Stimulated activated CD4-positive, alpha-beta T cell treated with anti-CD3 and anti-CD28 coated beads, Interleukin-2, amount 100 ng/mL, for 48 hours (primary cell): ENCODE results near the gene IFIT2.
"Not testable (repeated sequence)": the region's sequence is repeated elsewhere in the genome, so short reads cannot be mapped to it uniquely, and the experiment has no call there.

Source experiments
- DNase-seq, 2 donors: peaks; one replicate each; pipeline ENCODE4 v3.0.0-alpha.2; 2020

The IFIT2 gene

GRCh38 chr10:89309156-89310055, 7.6 kb downstream of the IFIT2 start:
- no peak for DNase-seq

- no peak for DNase-seq
Measured at GRCh38 chr10:89310056-89310893, 8.4 kb downstream of the IFIT2 start.

- no peak for DNase-seq
Measured at GRCh38 chr10:89312973-89313372, 11.1 kb downstream of the IFIT2 start.

GRCh38 chr10:89314676-89315075, 12.8 kb downstream of the IFIT2 start:
- no peak for DNase-seq

GRCh38 chr10:89318047-89318446, 16.2 kb downstream of the IFIT2 start:
- DNase-seq = not testable (repeated sequence)

GRCh38 chr10:89325081-89325480, 23.2 kb downstream of the IFIT2 start:
- not testable (repeated sequence) for DNase-seq

- not testable (repeated sequence) for DNase-seq
Measured at GRCh38 chr10:89325856-89326255, 24.0 kb downstream of the IFIT2 start.

GRCh38 chr10:89327803-89328441, 26.1 kb downstream of the IFIT2 start, which contains the start of gene IFIT3:
Gene IFIT3 (plus strand): TSS chr10:89327997. CDS start chr10:89328074, 77 bp downstream.
- DNase-seq = no peak

- no peak for DNase-seq
Measured at GRCh38 chr10:89329151-89329550, 27.3 kb downstream of the IFIT2 start.

- DNase-seq = not testable (repeated sequence)
Measured at GRCh38 chr10:89330014-89330413, 28.2 kb downstream of the IFIT2 start.

GRCh38 chr10:89330537-89331212, 28.8 kb downstream of the IFIT2 start:
- no peak for DNase-seq

- DNase-seq = not testable (repeated sequence)
Measured at GRCh38 chr10:89331487-89332122, 29.8 kb downstream of the IFIT2 start.

- DNase-seq = peak in 1 of 2 donors; percentile 1
Measured at GRCh38 chr10:89332123-89332633, 30.3 kb downstream of the IFIT2 start.

- no peak for DNase-seq
Measured at GRCh38 chr10:89335226-89335625, 33.4 kb downstream of the IFIT2 start.

GRCh38 chr10:89336241-89336640, 34.4 kb downstream of the IFIT2 start:
- DNase-seq = no peak

- DNase-seq = peak in 1 of 2 donors; percentile 15
Measured at GRCh38 chr10:89337484-89337883, 35.6 kb downstream of the IFIT2 start.

- no peak for DNase-seq
Measured at GRCh38 chr10:89338713-89339112, 36.9 kb downstream of the IFIT2 start.

GRCh38 chr10:89339875-89340274, 38.0 kb downstream of the IFIT2 start:
- no peak for DNase-seq

GRCh38 chr10:89341649-89342048, 39.8 kb downstream of the IFIT2 start:
- no peak for DNase-seq

GRCh38 chr10:89342206-89342958, 40.5 kb downstream of the IFIT2 start:
- DNase-seq = no peak
